ENCODE data around the gene AP3S1. TPM values are rescaled to one million over a fixed set of nuclear protein-coding genes. Genes with fewer than 3 reads are reported as not detected.

The AP3S1 gene
- total and polyA plus RNA-seq, 2 of the 13 experiments (the other 11 are each of a cell fraction or from before 2014, with no cell fraction given), result 50.5 to 85.9 TPM

- TF ChIP-seq CC2D1A (CRISPR knock-in tag; IDR thresholded peaks at IDR 0.05) (no peak), AFF4 (CRISPR knock-in tag; IDR thresholded peaks at IDR 0.05) (no peak), FOXK1 (CRISPR knock-in tag; IDR thresholded peaks at IDR 0.05; ENCODE audit: borderline replicate concordance, low read depth) (no peak), ZNF24 (IDR thresholded peaks at IDR 0.05) (no peak), IRX3 (CRISPR knock-in tag; IDR thresholded peaks at IDR 0.05; ENCODE audit: borderline replicate concordance, low read depth) (no peak), ZNF616 (CRISPR knock-in tag; IDR thresholded peaks at IDR 0.05; ENCODE audit: low read depth) (no peak), ZNF766 (CRISPR knock-in tag; IDR thresholded peaks at IDR 0.05; ENCODE audit: borderline replicate concordance) (no peak), IKZF4 (CRISPR knock-in tag; IDR thresholded peaks at IDR 0.05; ENCODE audit: borderline replicate concordance, low read depth, not compliant biosample characterization) (no peak), DMAP1 (CRISPR knock-in tag; IDR thresholded peaks at IDR 0.05) (no peak; the same call in 1 of the 2 replicates), YY1 (IDR thresholded peaks at IDR 0.05; ENCODE audit: insufficient read depth, insufficient replicate concordance, low read depth, low read length) (peak; percentile 1), HMGXB4 (CRISPR knock-in tag; IDR thresholded peaks at IDR 0.05; ENCODE audit: borderline replicate concordance in 1 of 2, low read depth in 1 of 2) (peak in 1 of 2 experiments; percentile 65; a peak in 2 of 4 replicates), NPAS2 (CRISPR knock-in tag; IDR thresholded peaks at IDR 0.05; ENCODE audit: borderline replicate concordance) (no peak), MXI1 (IDR thresholded peaks at IDR 0.05; ENCODE audit: borderline replicate concordance, low read depth, low read length) (no peak)
- TF ChIP-seq, protein P1, sequence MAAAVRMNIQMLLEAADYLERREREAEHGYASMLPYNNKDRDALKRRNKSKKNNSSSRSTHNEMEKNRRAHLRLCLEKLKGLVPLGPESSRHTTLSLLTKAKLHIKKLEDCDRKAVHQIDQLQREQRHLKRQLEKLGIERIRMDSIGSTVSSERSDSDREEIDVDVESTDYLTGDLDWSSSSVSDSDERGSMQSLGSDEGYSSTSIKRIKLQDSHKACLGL (CRISPR knock-in tag; IDR thresholded peaks at IDR 0.05), result peak; percentile 23; the same call in 1 of the 2 replicates
- TF ChIP-seq, protein P2, sequence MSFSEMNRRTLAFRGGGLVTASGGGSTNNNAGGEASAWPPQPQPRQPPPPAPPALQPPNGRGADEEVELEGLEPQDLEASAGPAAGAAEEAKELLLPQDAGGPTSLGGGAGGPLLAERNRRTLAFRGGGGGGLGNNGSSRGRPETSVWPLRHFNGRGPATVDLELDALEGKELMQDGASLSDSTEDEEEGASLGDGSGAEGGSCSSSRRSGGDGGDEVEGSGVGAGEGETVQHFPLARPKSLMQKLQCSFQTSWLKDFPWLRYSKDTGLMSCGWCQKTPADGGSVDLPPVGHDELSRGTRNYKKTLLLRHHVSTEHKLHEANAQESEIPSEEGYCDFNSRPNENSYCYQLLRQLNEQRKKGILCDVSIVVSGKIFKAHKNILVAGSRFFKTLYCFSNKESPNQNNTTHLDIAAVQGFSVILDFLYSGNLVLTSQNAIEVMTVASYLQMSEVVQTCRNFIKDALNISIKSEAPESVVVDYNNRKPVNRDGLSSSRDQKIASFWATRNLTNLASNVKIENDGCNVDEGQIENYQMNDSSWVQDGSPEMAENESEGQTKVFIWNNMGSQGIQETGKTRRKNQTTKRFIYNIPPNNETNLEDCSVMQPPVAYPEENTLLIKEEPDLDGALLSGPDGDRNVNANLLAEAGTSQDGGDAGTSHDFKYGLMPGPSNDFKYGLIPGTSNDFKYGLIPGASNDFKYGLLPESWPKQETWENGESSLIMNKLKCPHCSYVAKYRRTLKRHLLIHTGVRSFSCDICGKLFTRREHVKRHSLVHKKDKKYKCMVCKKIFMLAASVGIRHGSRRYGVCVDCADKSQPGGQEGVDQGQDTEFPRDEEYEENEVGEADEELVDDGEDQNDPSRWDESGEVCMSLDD (CRISPR knock-in tag; IDR thresholded peaks at IDR 0.05; ENCODE audit: borderline replicate concordance), result no peak
Observed at GRCh38 chr5:115816226-115817081, 25.3 kb upstream of the AP3S1 start, which contains the start of gene CDO1 (continued).

Data from HepG2 (cell line).